NCI-H1694 (cell line): ENCODE measurements around the gene DYSF.
"Not testable (repeated sequence)": the region's sequence is repeated elsewhere in the genome, so short reads cannot be mapped to it uniquely, and the experiment has no call there.

Experiments
- DNase-seq: peaks from one replicate; lab custom pipeline; 2025; lab: John Stamatoyannopoulos, UW

DYSF gene

GRCh38 chr2:71472019-71472418 lies 18.7 kb downstream of the DYSF start:
- DNase-seq: no peak

- no peak for DNase-seq
These were observed 20.1 kb downstream of the DYSF start for GRCh38 chr2:71473346-71474031.

GRCh38 chr2:71474116-71474743 lies 20.9 kb downstream of the DYSF start:
- no peak for DNase-seq

GRCh38 chr2:71474744-71475397 lies 21.5 kb downstream of the DYSF start:
- no peak for DNase-seq

- DNase-seq: no peak
These were observed 23.1 kb downstream of the DYSF start for GRCh38 chr2:71476495-71476894.

GRCh38 chr2:71477231-71477691 lies 23.9 kb downstream of the DYSF start:
- no peak for DNase-seq

- no peak for DNase-seq
These were observed 25.4 kb downstream of the DYSF start for GRCh38 chr2:71478806-71479205.

GRCh38 chr2:71479261-71479660 lies 25.9 kb downstream of the DYSF start:
- DNase-seq: no peak

GRCh38 chr2:71481111-71481510 lies 27.8 kb downstream of the DYSF start:
- DNase-seq: no peak

GRCh38 chr2:71482055-71482454 lies 28.7 kb downstream of the DYSF start:
- DNase-seq: no peak

- DNase-seq: no peak
These were observed 29.9 kb downstream of the DYSF start for GRCh38 chr2:71483246-71483645.

- DNase-seq: no peak
These were observed 31.0 kb downstream of the DYSF start for GRCh38 chr2:71484354-71484753.

GRCh38 chr2:71486881-71487640 lies 33.7 kb downstream of the DYSF start:
- no peak for DNase-seq

GRCh38 chr2:71491551-71491950 lies 38.2 kb downstream of the DYSF start:
- DNase-seq: not testable (repeated sequence)

- no peak for DNase-seq
These were observed 38.8 kb downstream of the DYSF start for GRCh38 chr2:71492112-71492511.

- DNase-seq: no peak
These were observed 40.7 kb downstream of the DYSF start for GRCh38 chr2:71494091-71494490.

- DNase-seq: no peak
These were observed 41.3 kb downstream of the DYSF start for GRCh38 chr2:71494523-71495155.

- DNase-seq: no peak
These were observed 42.9 kb downstream of the DYSF start for GRCh38 chr2:71496156-71496770.

GRCh38 chr2:71498261-71498701 lies 44.9 kb downstream of the DYSF start:
- DNase-seq: no peak

- DNase-seq: no peak
These were observed 46.3 kb downstream of the DYSF start for GRCh38 chr2:71499691-71500090.

GRCh38 chr2:71500426-71501079 lies 47.2 kb downstream of the DYSF start:
- no peak for DNase-seq
